NB4 (cell line): ENCODE results near the gene EVA1C.

ENCODE experiments used
- DNase-seq: peaks from one replicate; pipeline ENCODE4 v3.0.0; 2010; ENCODE audit warnings: low read depth
- H3K4me3 ChIP-seq: one replicate; pipeline ENCODE4 v1.5.1; 2011; ENCODE audit warnings: mild to moderate bottlenecking, low read depth, low read length, moderate library complexity
- MYC ChIP-seq: IDR thresholded peaks from 2 replicates; pipeline ENCODE4 v1.6.1; 2011; ENCODE audit warnings: low read depth, low read length
- POLR2A ChIP-seq: IDR thresholded peaks from 2 replicates; pipeline ENCODE4 v1.6.1; 2011; ENCODE audit warnings: mild to moderate bottlenecking; ENCODE audit not compliant: insufficient read length; ENCODE audit errors: extremely low read depth
- TF ChIP-seq, protein P1 (sequence below): IDR thresholded peaks from one replicate; pipeline ENCODE4 v1.5.1; 2012; ENCODE audit warnings: low read depth, low read length
- TF ChIP-seq, protein P2 (sequence below): IDR thresholded peaks from 2 replicates; pipeline ENCODE4 v1.6.1; 2011; ENCODE audit warnings: low read depth, low read length

The EVA1C gene

DNA sequence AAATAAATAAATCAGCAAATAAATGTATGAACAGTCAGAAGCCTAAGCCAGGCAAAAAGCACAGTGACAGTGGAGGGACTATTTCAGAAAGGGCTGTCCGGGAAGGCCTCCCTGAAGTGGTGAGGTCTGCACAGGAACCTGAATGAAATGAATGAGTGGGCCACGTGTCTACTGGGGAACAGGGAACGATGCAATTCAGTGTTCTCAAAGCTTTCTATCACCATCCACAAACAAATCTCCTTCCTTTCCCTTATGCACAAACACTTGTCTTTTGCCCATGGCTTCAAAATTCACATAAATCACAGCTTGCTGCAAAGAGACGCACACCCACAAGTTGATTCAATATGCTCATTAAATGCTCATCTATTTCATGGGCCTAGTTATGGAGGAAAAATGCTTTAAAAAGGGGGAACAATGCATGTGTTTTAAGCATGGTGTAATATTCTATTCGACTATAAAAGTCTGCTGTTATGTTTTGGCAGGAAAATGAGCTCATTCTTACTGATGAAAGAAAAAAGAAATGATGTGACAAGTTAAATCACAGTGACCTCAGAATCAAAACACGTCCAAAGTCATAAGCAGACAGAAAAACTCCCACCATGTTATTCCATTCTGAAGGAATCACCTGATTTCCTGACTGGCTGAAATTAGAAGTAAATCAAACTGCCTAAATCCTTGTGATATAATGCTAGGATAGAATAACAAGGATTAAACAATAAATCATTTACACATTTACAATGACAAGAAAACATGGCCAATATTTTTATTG, 41.3 kb upstream of the EVA1C start:
- DNase-seq = no peak
- TF ChIP-seq POLR2A (no peak), MYC (no peak)
- TF ChIP-seq, protein P1, sequence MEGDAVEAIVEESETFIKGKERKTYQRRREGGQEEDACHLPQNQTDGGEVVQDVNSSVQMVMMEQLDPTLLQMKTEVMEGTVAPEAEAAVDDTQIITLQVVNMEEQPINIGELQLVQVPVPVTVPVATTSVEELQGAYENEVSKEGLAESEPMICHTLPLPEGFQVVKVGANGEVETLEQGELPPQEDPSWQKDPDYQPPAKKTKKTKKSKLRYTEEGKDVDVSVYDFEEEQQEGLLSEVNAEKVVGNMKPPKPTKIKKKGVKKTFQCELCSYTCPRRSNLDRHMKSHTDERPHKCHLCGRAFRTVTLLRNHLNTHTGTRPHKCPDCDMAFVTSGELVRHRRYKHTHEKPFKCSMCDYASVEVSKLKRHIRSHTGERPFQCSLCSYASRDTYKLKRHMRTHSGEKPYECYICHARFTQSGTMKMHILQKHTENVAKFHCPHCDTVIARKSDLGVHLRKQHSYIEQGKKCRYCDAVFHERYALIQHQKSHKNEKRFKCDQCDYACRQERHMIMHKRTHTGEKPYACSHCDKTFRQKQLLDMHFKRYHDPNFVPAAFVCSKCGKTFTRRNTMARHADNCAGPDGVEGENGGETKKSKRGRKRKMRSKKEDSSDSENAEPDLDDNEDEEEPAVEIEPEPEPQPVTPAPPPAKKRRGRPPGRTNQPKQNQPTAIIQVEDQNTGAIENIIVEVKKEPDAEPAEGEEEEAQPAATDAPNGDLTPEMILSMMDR = no peak
- TF ChIP-seq, protein P2, sequence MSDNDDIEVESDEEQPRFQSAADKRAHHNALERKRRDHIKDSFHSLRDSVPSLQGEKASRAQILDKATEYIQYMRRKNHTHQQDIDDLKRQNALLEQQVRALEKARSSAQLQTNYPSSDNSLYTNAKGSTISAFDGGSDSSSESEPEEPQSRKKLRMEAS = no peak
- no peak overlapping the region for H3K4me3 ChIP-seq

DNA sequence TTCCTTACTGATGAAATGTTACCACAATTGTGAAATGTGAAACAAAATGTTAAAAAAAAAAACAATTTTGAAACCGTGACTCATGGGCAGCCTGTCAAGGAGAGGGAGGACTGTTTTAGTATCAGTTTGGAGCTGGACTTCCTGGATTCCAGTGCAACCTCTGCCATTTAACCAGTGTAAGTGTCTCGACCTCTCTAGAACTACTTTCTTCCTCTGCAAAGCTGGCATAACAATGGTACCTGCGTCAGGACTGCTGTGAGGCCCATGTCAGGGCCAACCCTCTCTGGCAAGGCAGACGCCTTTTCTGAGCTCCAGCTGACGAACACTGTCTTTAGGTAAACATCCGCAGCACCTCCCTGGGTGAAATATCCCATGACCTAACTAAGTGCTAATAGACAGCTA, 40.6 kb upstream of the EVA1C start:
- TF ChIP-seq MYC = no peak
- TF ChIP-seq, protein P1 = no peak
- TF ChIP-seq, protein P2 = no peak
- no peak for TF ChIP-seq POLR2A
- DNase-seq = peak; percentile 20
- H3K4me3 ChIP-seq = no peak overlapping the region

GRCh38 chr21:32372755-32373154, 39.8 kb upstream of the EVA1C start:
- H3K4me3 ChIP-seq = no peak overlapping the region
- DNase-seq = no peak
- TF ChIP-seq POLR2A (no peak), MYC (no peak)
- TF ChIP-seq, protein P1 = no peak
- TF ChIP-seq, protein P2 = no peak

GRCh38 chr21:32377506-32377905, 35.0 kb upstream of the EVA1C start:
- TF ChIP-seq, protein P2 = no peak
- TF ChIP-seq MYC = no peak
- TF ChIP-seq, protein P1 = no peak
- H3K4me3 ChIP-seq = no peak overlapping the region
- DNase-seq = no peak

DNA sequence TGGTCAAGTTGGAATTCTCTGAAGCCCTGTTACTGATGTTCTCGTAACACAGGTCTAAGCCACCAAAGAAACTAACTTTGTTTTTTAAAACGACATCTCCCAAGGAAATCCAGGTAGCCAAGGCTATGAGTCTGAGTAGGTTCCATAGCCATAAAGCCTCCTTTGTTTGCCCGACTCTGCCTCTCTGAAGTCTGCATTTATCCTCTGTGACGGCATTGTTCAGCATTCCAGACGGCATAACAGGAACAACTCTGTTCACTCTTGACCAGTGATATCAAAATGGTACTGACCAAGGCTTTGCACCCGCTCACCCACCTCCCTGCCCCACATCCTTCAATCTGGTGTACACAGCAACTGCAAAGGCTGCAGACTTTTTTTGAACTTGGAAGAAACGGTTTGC, 34.5 kb upstream of the EVA1C start:
- no peak for DNase-seq
- H3K4me3 ChIP-seq = no peak overlapping the region
- no peak for TF ChIP-seq MYC
- TF ChIP-seq, protein P2 = no peak

DNA sequence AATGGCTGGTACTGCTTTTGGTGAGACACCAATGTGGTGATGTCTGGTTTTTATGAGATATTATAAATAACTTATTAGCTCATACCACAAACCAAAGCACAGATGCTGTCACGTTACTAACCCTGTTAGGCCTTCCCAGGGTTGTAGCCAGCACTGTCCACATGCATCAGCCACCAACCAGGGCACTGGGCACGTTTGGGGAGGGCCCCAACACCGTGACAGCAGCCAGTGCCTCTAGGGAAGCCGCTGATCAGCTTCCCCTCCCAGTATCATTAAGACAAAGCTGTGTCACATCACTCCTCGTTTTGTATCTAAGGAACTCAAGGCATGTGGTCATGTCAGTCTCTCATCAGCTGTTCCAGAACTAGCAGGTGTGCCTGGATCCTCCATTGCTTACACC, 33.5 kb upstream of the EVA1C start:
- no peak overlapping the region for H3K4me3 ChIP-seq
- DNase-seq = no peak
- TF ChIP-seq, protein P1 = no peak
- no peak for TF ChIP-seq MYC
- TF ChIP-seq, protein P2 = no peak
- TF ChIP-seq POLR2A = no peak
